NCI-H2227 (cell line): ENCODE data around the gene GYPA.
"Not testable (repeated sequence)": the region's sequence is repeated elsewhere in the genome, so short reads cannot be mapped to it uniquely, and the experiment has no call there.

Experiments
- DNase-seq: peaks from one replicate; lab custom pipeline; 2025; ENCODE audit not compliant: unreplicated experiment; lab: John Stamatoyannopoulos, UW

GYPA gene

GRCh38 chr4:144140594-144141295 lies at the start of gene GYPA:
Gene GYPA (minus strand): TSS chr4:144140718. CDS start chr4:144140635, 83 bp downstream.
- not testable (repeated sequence) for DNase-seq

- DNase-seq, result no peak
Observed at GRCh38 chr4:144190009-144190408, 49.5 kb upstream of the GYPA start.

- no peak for DNase-seq
Observed at GRCh38 chr4:144189121-144189520, 48.6 kb upstream of the GYPA start.

- DNase-seq, result no peak
Observed at GRCh38 chr4:144185086-144185485, 44.6 kb upstream of the GYPA start.

GRCh38 chr4:144183165-144183564 lies 42.6 kb upstream of the GYPA start:
- DNase-seq, result no peak

GRCh38 chr4:144181391-144181790 lies 40.9 kb upstream of the GYPA start:
- DNase-seq, result no peak

- no peak for DNase-seq
Observed at GRCh38 chr4:144179152-144179739, 38.7 kb upstream of the GYPA start.

GRCh38 chr4:144178414-144178813 lies 37.9 kb upstream of the GYPA start:
- no peak for DNase-seq

- no peak for DNase-seq
Observed at GRCh38 chr4:144176476-144176875, 36.0 kb upstream of the GYPA start.

GRCh38 chr4:144174401-144175067 lies 34.0 kb upstream of the GYPA start:
- peak; percentile 17 for DNase-seq

- no peak for DNase-seq
Observed at GRCh38 chr4:144171697-144172096, 31.2 kb upstream of the GYPA start.

- DNase-seq, result no peak
Observed at GRCh38 chr4:144169211-144169610, 28.7 kb upstream of the GYPA start.

GRCh38 chr4:144154044-144154443 lies 13.5 kb upstream of the GYPA start:
- DNase-seq, result no peak

- DNase-seq, result not testable (repeated sequence)
Observed at GRCh38 chr4:144142690-144143326, 2.3 kb upstream of the GYPA start.

- DNase-seq, result no peak
Observed at GRCh38 chr4:144141493-144141892, 975 bp upstream of the GYPA start.

- DNase-seq, result not testable (repeated sequence)
Observed at GRCh38 chr4:144139991-144140390, 527 bp downstream of the GYPA start.

GRCh38 chr4:144139547-144139946 lies 971 bp downstream of the GYPA start:
- DNase-seq, result not testable (repeated sequence)

GRCh38 chr4:144138239-144138638 lies 2.3 kb downstream of the GYPA start:
- not testable (repeated sequence) for DNase-seq

- DNase-seq, result not testable (repeated sequence)
Observed at GRCh38 chr4:144137137-144137931, 3.2 kb downstream of the GYPA start.

- not testable (repeated sequence) for DNase-seq
Observed at GRCh38 chr4:144136189-144136588, 4.3 kb downstream of the GYPA start.

- not testable (repeated sequence) for DNase-seq
Observed at GRCh38 chr4:144130167-144130566, 10.4 kb downstream of the GYPA start.
